ENCODE measurements around the gene BCAM. TPM values are rescaled to one million over a fixed set of nuclear protein-coding genes. Genes with fewer than 3 reads are reported as not detected.

The BCAM gene
- total and polyA plus RNA-seq, 2 of the 4 experiments (the other 2 are of a cell fraction): 2.3 to 35.7 TPM

GRCh38 chr19:44855606-44856005 lies 46.7 kb downstream of the BCAM start:
- Histone ChIP-seq H2BK5ac (ENCODE audit: low read depth, low read length, poor library complexity, severe bottlenecking) (no peak overlapping the region), H3K9me1 (ENCODE audit: insufficient read depth, low read length) (peaks cover 13% of the 10 kb centered on the region), H3K4me3 (ENCODE audit: insufficient read depth, low read depth, low read length) (no peak overlapping the region), H2BK15ac (ENCODE audit: low read depth, low read length) (no peak overlapping the region), H2BK120ac (ENCODE audit: low read depth, low read length) (no peak overlapping the region), H3K14ac (replicated peaks; ENCODE audit: low read depth, low read length) (no peak overlapping the region), H4K5ac (ENCODE audit: low read depth, low read length) (no peak overlapping the region), H4K8ac (ENCODE audit: low read depth in 2 of 2, low read length in 2 of 2) (no peak overlapping the region), H4K91ac (ENCODE audit: insufficient read depth, low read depth, low read length) (no peak overlapping the region), H3K9ac (ENCODE audit: low read depth, low read length) (no peak overlapping the region), H3K4me2 (ENCODE audit: low read depth, low read length) (no peak overlapping the region), H3K9me3 (ENCODE audit: control insufficient read depth, insufficient read depth, low read length) (no peaks in the 10 kb centered on the region), H3K27ac (ENCODE audit: insufficient read depth, low read length) (no peak overlapping the region), H3K4ac (ENCODE audit: low read depth, low read length) (no peak overlapping the region), H2AK9ac (replicated peaks; ENCODE audit: low read depth, low read length, poor library complexity) (no peak overlapping the region), H3K4me1 (ENCODE audit: control insufficient read depth, insufficient read depth, low read length) (no peaks in the 10 kb centered on the region), H3K36me3 (ENCODE audit: control insufficient read depth, insufficient read depth, low read length) (peaks cover 30% of the 10 kb centered on the region), H3K56ac (ENCODE audit: extremely low read depth, insufficient read depth, low read length) (no peak overlapping the region), H2BK20ac (ENCODE audit: low read depth, low read length) (no peak overlapping the region), H3K27me3 (ENCODE audit: control insufficient read depth, insufficient read depth, low read length) (no peaks in the 10 kb centered on the region), H2AFZ (replicated peaks; ENCODE audit: low read length, poor library complexity) (no peak overlapping the region), H2AK5ac (ENCODE audit: low read depth, low read length) (no peak overlapping the region), H3K18ac (ENCODE audit: low read depth, low read length) (no peak overlapping the region), H4K20me1 (ENCODE audit: insufficient read depth, low read length) (peaks cover 83% of the 10 kb centered on the region), H3K79me1 (ENCODE audit: low read depth in 1 of 2, low read length in 2 of 2) (peaks cover 12 to 66% of the 10 kb centered on the region in 2 experiments), H3K23ac (ENCODE audit: low read depth, low read length) (no peak overlapping the region)
- no TSS peak for BruUV-seq (replicated peaks)
- CTCF ChIA-PET: no interaction called here
- intact Hi-C loops (cut with micrococcal nuclease) (no loop called here), in situ Hi-C loops (cut with MboI; ENCODE audit: low sequenced_read_pairs) (no loop called here), dilution Hi-C loops (cut with HindIII; ENCODE audit: low sequenced_read_pairs, unreplicated experiment) (no loop called here)
- ATAC-seq (ENCODE audit: low read depth) (no peak), DNase-seq (no peak)
- POLR2A ChIA-PET (ENCODE audit: unreplicated experiment): no interaction called here
- no CpG with 5 or more reads among the region's 1 CpG for WGBS, 2 experiments (ENCODE audit: extremely low coverage in 2 of 2, insufficient read length in 1 of 2)
- TF ChIP-seq MAFK (IDR thresholded peaks at IDR 0.05; ENCODE audit: low read depth, low read length): no peak
- no peak for TF ChIP-seq MXI1 (IDR thresholded peaks at IDR 0.05; ENCODE audit: borderline replicate concordance, low read depth, low read length)
- TF ChIP-seq CTCF (conservative IDR thresholded peaks at IDR 0.05; ENCODE audit: low read depth, low read length): no peak
- TF ChIP-seq NFE2L2 (IDR thresholded peaks at IDR 0.05; ENCODE audit: low read depth, low read length): no peak
- no peak for TF ChIP-seq CEBPB (IDR thresholded peaks at IDR 0.05; ENCODE audit: low read depth, low read length)
- no peak for TF ChIP-seq FOS (IDR thresholded peaks at IDR 0.05; ENCODE audit: low read depth, low read length)
- TF ChIP-seq POLR2A (IDR thresholded peaks at IDR 0.05; ENCODE audit: low read depth, low read length): no peak
- no peak for TF ChIP-seq RAD21 (IDR thresholded peaks at IDR 0.05; ENCODE audit: low read length)
- no peak for TF ChIP-seq CHD1 (IDR thresholded peaks at IDR 0.05; ENCODE audit: low read depth, low read length)
